NCI-H345 treated with DMSO at 0.1 percent for 48 hours (cell line): ENCODE data around the gene KLHL21.
"Not testable (repeated sequence)": the region's sequence is repeated elsewhere in the genome, so short reads cannot be mapped to it uniquely, and the experiment has no call there.

Source experiments
- DNase-seq: peaks from one replicate; lab custom pipeline; 2025; ENCODE audit not compliant: unreplicated experiment; lab: John Stamatoyannopoulos, UW

The KLHL21 gene

GRCh38 chr1:6599991-6600390 lies 2.7 kb downstream of the KLHL21 start:
- DNase-seq: not testable (repeated sequence)

GRCh38 chr1:6599141-6599975 lies 3.3 kb downstream of the KLHL21 start:
- no peak for DNase-seq

- no peak for DNase-seq
Measured at GRCh38 chr1:6597777-6598131, 4.9 kb downstream of the KLHL21 start.

GRCh38 chr1:6596886-6597776 lies 5.5 kb downstream of the KLHL21 start:
- DNase-seq: no peak

GRCh38 chr1:6596351-6596750 lies 6.3 kb downstream of the KLHL21 start:
- DNase-seq: no peak

- no peak for DNase-seq
Measured at GRCh38 chr1:6594977-6595740, 7.5 kb downstream of the KLHL21 start.

GRCh38 chr1:6593810-6594209 lies 8.9 kb downstream of the KLHL21 start:
- DNase-seq: no peak

GRCh38 chr1:6592865-6593593 lies 9.6 kb downstream of the KLHL21 start:
- no peak for DNase-seq

GRCh38 chr1:6592441-6592840 lies 10.2 kb downstream of the KLHL21 start:
- DNase-seq: no peak

- no peak for DNase-seq
Measured at GRCh38 chr1:6591644-6592043, 11.0 kb downstream of the KLHL21 start.

- no peak for DNase-seq
Measured at GRCh38 chr1:6591222-6591621, 11.4 kb downstream of the KLHL21 start.

GRCh38 chr1:6590046-6590445 lies 12.6 kb downstream of the KLHL21 start:
- no peak for DNase-seq

- DNase-seq: no peak
Measured at GRCh38 chr1:6588893-6589520, 13.7 kb downstream of the KLHL21 start.

GRCh38 chr1:6588128-6588892 lies 14.4 kb downstream of the KLHL21 start:
- no peak for DNase-seq

GRCh38 chr1:6587261-6588005 lies 15.2 kb downstream of the KLHL21 start:
- DNase-seq: no peak

GRCh38 chr1:6586404-6586816 lies 16.3 kb downstream of the KLHL21 start:
- no peak for DNase-seq

- DNase-seq: no peak
Measured at GRCh38 chr1:6585841-6586240, 16.8 kb downstream of the KLHL21 start.

- no peak for DNase-seq
Measured at GRCh38 chr1:6585081-6585722, 17.5 kb downstream of the KLHL21 start.
